Measurements from ENCODE around the gene WWOX. TPM values are rescaled to one million over a fixed set of nuclear protein-coding genes. Genes with fewer than 3 reads are reported as not detected.

Gene WWOX
- total and polyA plus RNA-seq, 2 of the 4 experiments (the other 2 are of a cell fraction): 2.7 to 5.4 TPM

DNA sequence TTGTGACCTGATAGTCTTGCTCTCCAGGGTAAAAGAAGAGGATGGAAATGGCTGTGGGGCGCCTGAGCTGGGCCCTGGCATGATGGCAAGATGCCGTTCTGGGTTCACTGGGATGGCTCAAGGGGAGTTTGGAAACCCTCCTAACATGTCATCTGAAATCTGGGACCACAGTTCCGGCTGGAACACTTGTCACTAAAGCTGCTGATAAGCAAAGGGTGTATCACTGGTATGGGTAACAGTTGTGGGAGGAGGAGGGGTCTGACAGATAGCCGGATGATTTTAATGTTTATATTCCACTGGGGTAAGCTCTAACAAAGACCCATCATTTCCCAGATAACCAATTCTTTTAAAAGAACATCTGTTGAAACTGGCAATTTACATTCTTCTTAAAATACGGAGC is 390.2 kb downstream of the WWOX start:
- H3K9ac ChIP-seq (ENCODE audit: low read depth, low read length): no peak overlapping the region
- intact Hi-C loops (cut with micrococcal nuclease): no loop called here
- H2AK9ac ChIP-seq (replicated peaks; ENCODE audit: low read depth, low read length, poor library complexity): no peak overlapping the region
- no peak overlapping the region for H2BK5ac ChIP-seq (ENCODE audit: low read depth, low read length, poor library complexity, severe bottlenecking)
- H2AK5ac ChIP-seq (ENCODE audit: low read depth, low read length): no peak overlapping the region
- no peak overlapping the region for H2AFZ ChIP-seq (replicated peaks; ENCODE audit: low read length, poor library complexity)
- H3K23ac ChIP-seq (ENCODE audit: low read depth, low read length): no peak overlapping the region
- peaks cover 29% of the 10 kb centered on the region for H3K9me3 ChIP-seq (ENCODE audit: control insufficient read depth, insufficient read depth, low read length)
- no peak overlapping the region for H3K4me3 ChIP-seq (ENCODE audit: insufficient read depth, low read depth, low read length)
- no peak overlapping the region for H4K5ac ChIP-seq (ENCODE audit: low read depth, low read length)
- no CpG with 5 or more reads among the region's 5 CpGs for WGBS, 2 experiments (ENCODE audit: extremely low coverage in 2 of 2, insufficient read length in 1 of 2)
- H3K27ac ChIP-seq (ENCODE audit: insufficient read depth, low read length): no peak overlapping the region
- H3K9me1 ChIP-seq (ENCODE audit: insufficient read depth, low read length): no peaks in the 10 kb centered on the region
- ChIA-PET POLR2A (ENCODE audit: unreplicated experiment) (no interaction called here), CTCF (no interaction called here)
- BruUV-seq (replicated peaks): no TSS peak
- no peak overlapping the region for H3K4ac ChIP-seq (ENCODE audit: low read depth, low read length)
- dilution Hi-C loops (cut with HindIII; ENCODE audit: low sequenced_read_pairs, unreplicated experiment): no loop called here
- H4K20me1 ChIP-seq (ENCODE audit: insufficient read depth, low read length): no peaks in the 10 kb centered on the region
- TF ChIP-seq RCOR1 (IDR thresholded peaks at IDR 0.05; ENCODE audit: insufficient replicate concordance, low read length) (no peak), SMC3 (IDR thresholded peaks at IDR 0.05; ENCODE audit: low read depth, low read length) (no peak), RFX5 (IDR thresholded peaks at IDR 0.05; ENCODE audit: low read depth, low read length) (no peak), MAZ (IDR thresholded peaks at IDR 0.05; ENCODE audit: borderline replicate concordance, low read depth, low read length) (no peak), RAD21 (IDR thresholded peaks at IDR 0.05; ENCODE audit: low read length) (no peak), ELK1 (IDR thresholded peaks at IDR 0.05; ENCODE audit: borderline replicate concordance, low read depth, low read length) (no peak), BHLHE40 (IDR thresholded peaks at IDR 0.05; ENCODE audit: low read depth, low read length) (no peak), MXI1 (IDR thresholded peaks at IDR 0.05; ENCODE audit: borderline replicate concordance, low read depth, low read length) (no peak), FOS (IDR thresholded peaks at IDR 0.05; ENCODE audit: low read depth, low read length) (no peak), MAFK (IDR thresholded peaks at IDR 0.05; ENCODE audit: low read depth, low read length) (no peak), CEBPB (IDR thresholded peaks at IDR 0.05; ENCODE audit: low read depth, low read length) (no peak), USF2 (IDR thresholded peaks at IDR 0.05; ENCODE audit: low read depth, low read length) (no peak), NFE2L2 (IDR thresholded peaks at IDR 0.05; ENCODE audit: low read depth, low read length) (no peak), POLR2A (IDR thresholded peaks at IDR 0.05; ENCODE audit: low read depth, low read length) (no peak), CHD1 (IDR thresholded peaks at IDR 0.05; ENCODE audit: low read depth, low read length) (no peak)
- TF ChIP-seq, protein P1, sequence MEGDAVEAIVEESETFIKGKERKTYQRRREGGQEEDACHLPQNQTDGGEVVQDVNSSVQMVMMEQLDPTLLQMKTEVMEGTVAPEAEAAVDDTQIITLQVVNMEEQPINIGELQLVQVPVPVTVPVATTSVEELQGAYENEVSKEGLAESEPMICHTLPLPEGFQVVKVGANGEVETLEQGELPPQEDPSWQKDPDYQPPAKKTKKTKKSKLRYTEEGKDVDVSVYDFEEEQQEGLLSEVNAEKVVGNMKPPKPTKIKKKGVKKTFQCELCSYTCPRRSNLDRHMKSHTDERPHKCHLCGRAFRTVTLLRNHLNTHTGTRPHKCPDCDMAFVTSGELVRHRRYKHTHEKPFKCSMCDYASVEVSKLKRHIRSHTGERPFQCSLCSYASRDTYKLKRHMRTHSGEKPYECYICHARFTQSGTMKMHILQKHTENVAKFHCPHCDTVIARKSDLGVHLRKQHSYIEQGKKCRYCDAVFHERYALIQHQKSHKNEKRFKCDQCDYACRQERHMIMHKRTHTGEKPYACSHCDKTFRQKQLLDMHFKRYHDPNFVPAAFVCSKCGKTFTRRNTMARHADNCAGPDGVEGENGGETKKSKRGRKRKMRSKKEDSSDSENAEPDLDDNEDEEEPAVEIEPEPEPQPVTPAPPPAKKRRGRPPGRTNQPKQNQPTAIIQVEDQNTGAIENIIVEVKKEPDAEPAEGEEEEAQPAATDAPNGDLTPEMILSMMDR (conservative IDR thresholded peaks at IDR 0.05; ENCODE audit: low read depth, low read length): no peak
- no peak overlapping the region for H2BK15ac ChIP-seq (ENCODE audit: low read depth, low read length)
- H2BK20ac ChIP-seq (ENCODE audit: low read depth, low read length): no peak overlapping the region
- in situ Hi-C loops (cut with MboI; ENCODE audit: low sequenced_read_pairs): no loop called here
- H4K91ac ChIP-seq (ENCODE audit: insufficient read depth, low read depth, low read length): no peak overlapping the region
- H3K14ac ChIP-seq (replicated peaks; ENCODE audit: low read depth, low read length): no peak overlapping the region
- no peak overlapping the region for H2BK120ac ChIP-seq (ENCODE audit: low read depth, low read length)
- H3K27me3 ChIP-seq (ENCODE audit: control insufficient read depth, insufficient read depth, low read length): no peaks in the 10 kb centered on the region
- no peaks in the 10 kb centered on the region for H3K79me1 ChIP-seq (ENCODE audit: low read depth in 1 of 2, low read length in 2 of 2)
- H3K18ac ChIP-seq (ENCODE audit: low read depth, low read length): no peak overlapping the region
- DNase-seq (no peak), ATAC-seq (ENCODE audit: low read depth) (no peak)
- no peak overlapping the region for H4K8ac ChIP-seq (ENCODE audit: low read depth in 2 of 2, low read length in 2 of 2)
- H3K4me1 ChIP-seq (ENCODE audit: control insufficient read depth, insufficient read depth, low read length): no peaks in the 10 kb centered on the region
- no peak overlapping the region for H3K4me2 ChIP-seq (ENCODE audit: low read depth, low read length)
- H3K36me3 ChIP-seq (ENCODE audit: control insufficient read depth, insufficient read depth, low read length): no peaks in the 10 kb centered on the region
- no peak overlapping the region for H3K56ac ChIP-seq (ENCODE audit: extremely low read depth, insufficient read depth, low read length)
